Activated T-cell treated with anti-CD3 and anti-CD28 coated beads, Interleukin-2, amount 50 U/mL, for 48 hours (primary cell): ENCODE measurements around the gene NANOGP8.
"Not testable (repeated sequence)": the region's sequence is repeated elsewhere in the genome, so short reads cannot be mapped to it uniquely, and the experiment has no call there.

Source experiments
- DNase-seq, 2 experiments: peaks; one replicate each; pipeline ENCODE4 v3.0.0-alpha.2; 2020

The NANOGP8 gene

GRCh38 chr15:35092846-35093245 is 7.8 kb upstream of the NANOGP8 start:
- no peak for DNase-seq

- no peak for DNase-seq
Measured at GRCh38 chr15:35092311-35092710, 7.2 kb upstream of the NANOGP8 start.

GRCh38 chr15:35090104-35090807 is 5.2 kb upstream of the NANOGP8 start:
- DNase-seq, result no peak

- no peak for DNase-seq
Measured at GRCh38 chr15:35089551-35089950, 4.5 kb upstream of the NANOGP8 start.

GRCh38 chr15:35088329-35088728 is 3.2 kb upstream of the NANOGP8 start:
- DNase-seq, result no peak

GRCh38 chr15:35087759-35088158 is 2.7 kb upstream of the NANOGP8 start:
- DNase-seq, result no peak

- not testable (repeated sequence) for DNase-seq
Measured at GRCh38 chr15:35082371-35083348, 2.4 kb downstream of the NANOGP8 start.

GRCh38 chr15:35081626-35082365 is 3.3 kb downstream of the NANOGP8 start:
- DNase-seq, result not testable (repeated sequence)

- no peak for DNase-seq
Measured at GRCh38 chr15:35080226-35080625, 4.9 kb downstream of the NANOGP8 start.

GRCh38 chr15:35078221-35078915 is 6.7 kb downstream of the NANOGP8 start:
- peak; percentile 22 to 33 for DNase-seq

GRCh38 chr15:35071106-35071505 is 14.0 kb downstream of the NANOGP8 start:
- DNase-seq, result no peak

- DNase-seq, result no peak
Measured at GRCh38 chr15:35068846-35069475, 16.1 kb downstream of the NANOGP8 start.

- DNase-seq, result no peak
Measured at GRCh38 chr15:35067496-35068347, 17.4 kb downstream of the NANOGP8 start.

- no peak for DNase-seq
Measured at GRCh38 chr15:35066094-35066493, 19.0 kb downstream of the NANOGP8 start.

- no peak for DNase-seq
Measured at GRCh38 chr15:35064576-35065190, 20.4 kb downstream of the NANOGP8 start.

- DNase-seq, result no peak
Measured at GRCh38 chr15:35062738-35063099, 22.4 kb downstream of the NANOGP8 start.

GRCh38 chr15:35061825-35062737 is 23.0 kb downstream of the NANOGP8 start:
- DNase-seq, result no peak

GRCh38 chr15:35061161-35061824 is 23.8 kb downstream of the NANOGP8 start:
- DNase-seq, result no peak

GRCh38 chr15:35060591-35060990 is 24.5 kb downstream of the NANOGP8 start:
- no peak for DNase-seq
